NCI-H1092 (cell line): ENCODE measurements around the gene ATP2B2.
A peak's percentile ranks its signal among the peaks of the same experiment; 100 is the strongest.

ENCODE experiments used
- DNase-seq: peaks from one replicate; lab custom pipeline; 2025; lab: John Stamatoyannopoulos, UW

ATP2B2 gene

GRCh38 chr3:10363935-10364334, 141.5 kb downstream of the ATP2B2 start:
- no peak for DNase-seq

GRCh38 chr3:10361375-10361774, 144.0 kb downstream of the ATP2B2 start:
- peak; percentile 60 for DNase-seq

DNA sequence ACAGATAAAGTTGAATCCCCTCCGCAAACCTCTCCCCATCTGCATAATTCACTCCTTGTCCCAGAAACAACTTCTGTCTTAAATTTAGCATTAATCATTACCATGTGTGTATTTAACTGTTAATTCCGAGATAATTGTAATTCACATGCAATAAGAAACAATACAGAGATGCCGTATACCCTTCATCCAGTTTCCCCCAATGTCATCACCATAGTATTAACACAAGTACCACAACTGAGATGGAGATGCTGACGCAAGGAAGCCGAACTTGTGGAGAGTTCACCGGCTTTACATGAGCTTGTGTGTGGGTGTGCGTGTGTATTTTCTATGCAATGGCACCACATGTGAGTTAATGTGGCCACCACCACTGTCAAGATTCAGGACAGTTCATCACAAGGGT, 144.9 kb downstream of the ATP2B2 start:
- no peak for DNase-seq

DNA sequence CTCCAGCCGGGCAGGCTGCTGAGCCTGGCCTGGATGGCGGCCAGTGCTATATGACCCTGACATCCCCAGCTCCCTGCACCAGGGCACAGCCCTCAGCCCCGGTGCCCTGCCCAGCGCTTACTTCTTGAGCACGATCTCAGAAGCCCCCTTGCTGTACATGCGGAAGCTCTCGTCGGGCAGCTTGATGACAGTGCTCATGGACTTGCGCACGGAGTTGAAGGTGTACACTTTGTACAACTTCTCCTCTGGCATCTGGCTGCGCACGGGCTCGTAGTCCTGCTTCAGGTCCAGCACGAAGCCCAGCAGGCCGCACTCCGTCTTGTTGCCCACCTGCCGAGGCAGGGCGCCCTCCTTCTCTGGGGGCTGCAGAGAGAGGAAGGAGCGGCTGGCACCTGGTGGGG, 145.6 kb downstream of the ATP2B2 start:
- no peak for DNase-seq

- no peak for DNase-seq
Measured at GRCh38 chr3:10358309-10358980, 146.9 kb downstream of the ATP2B2 start.

DNA sequence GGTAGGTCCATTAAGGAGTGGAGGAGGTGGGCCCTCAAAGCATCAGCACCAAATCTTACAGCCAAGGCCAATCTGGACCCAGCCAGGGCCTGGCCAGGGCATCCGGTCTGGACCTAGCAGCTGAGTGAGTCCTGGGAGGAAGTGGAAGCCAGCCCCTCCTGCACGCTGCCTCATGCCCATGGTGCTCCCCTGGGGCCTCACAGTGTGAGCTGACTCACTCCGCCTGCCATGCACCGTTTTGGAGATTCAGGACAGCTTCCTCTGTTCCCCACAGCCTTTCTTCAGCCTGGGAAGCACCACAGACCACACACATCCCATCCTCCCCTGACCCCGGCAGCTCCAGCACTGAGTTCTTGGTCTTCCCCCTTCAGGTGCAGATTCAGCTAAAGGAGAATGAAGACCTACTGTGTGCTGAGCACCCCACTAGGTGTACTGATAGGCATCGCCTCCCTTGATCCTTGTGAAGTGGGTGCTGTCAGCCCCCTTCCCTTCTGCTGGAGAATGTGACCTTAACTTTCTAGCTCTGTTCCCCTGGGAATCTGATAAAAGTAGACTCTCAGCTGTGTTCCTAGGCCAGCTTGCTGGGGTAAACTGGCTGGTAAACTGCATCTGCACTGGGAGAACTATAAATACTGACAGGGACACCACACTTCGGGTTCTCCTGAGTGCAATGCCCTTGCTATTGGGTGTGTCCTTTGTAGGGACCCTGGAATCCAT, 147.6 kb downstream of the ATP2B2 start:
- DNase-seq = no peak

GRCh38 chr3:10357095-10357494, 148.3 kb downstream of the ATP2B2 start:
- no peak for DNase-seq

GRCh38 chr3:10356461-10356981, 148.9 kb downstream of the ATP2B2 start:
- DNase-seq = no peak

DNA sequence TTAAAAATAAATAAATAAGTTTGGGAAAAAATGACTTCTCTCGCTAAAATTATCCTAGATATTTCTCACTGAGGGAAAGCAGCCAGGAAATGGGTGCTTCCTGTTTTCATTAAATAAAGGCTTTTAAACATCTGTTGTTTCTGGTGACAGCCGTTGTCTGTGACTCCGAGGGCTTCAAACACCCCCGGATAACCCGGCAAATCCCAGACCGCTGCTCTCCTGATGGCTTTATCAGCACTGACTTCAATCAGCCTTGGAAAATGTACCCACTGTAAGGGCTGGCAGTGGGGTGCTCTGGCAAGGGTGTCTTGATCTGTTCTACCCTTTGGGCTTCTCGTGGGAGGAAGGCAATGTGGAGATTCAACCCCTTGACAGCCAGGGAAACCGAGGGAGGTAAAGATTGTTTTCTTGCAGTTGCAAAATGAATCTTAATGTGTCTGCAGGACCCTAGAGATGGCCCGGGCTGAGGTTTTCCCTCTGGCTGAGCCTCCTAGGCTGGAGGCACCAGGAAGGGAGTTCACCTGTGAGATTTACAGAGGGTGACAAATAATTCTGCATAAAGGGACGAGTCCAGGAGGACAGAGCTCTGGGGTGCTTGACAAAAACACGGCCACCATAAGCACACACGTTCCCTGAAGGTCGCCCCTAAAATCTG, 150.9 kb downstream of the ATP2B2 start:
- DNase-seq = no peak

- DNase-seq = no peak
Measured at GRCh38 chr3:10353661-10354360, 151.6 kb downstream of the ATP2B2 start.

DNA sequence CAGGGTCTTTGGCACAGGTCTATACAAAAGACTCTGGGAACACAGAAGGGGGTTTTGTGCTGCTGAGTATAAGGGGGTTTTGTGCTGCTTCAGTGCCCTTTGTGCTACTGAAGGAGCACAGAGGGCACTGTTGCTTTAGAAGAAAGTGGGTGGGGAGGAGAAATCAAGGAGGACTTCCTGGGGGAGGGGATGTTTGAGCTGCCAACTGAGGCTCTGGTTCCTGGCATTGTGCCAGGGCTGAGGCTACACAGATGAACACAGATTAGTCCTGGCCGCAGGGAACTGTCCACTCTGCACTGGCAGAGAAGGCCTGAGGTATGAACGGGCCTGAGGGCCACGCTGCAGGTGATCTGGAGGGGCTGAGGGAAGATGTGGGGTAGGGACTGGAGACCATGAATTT, 152.2 kb downstream of the ATP2B2 start:
- no peak for DNase-seq

- no peak for DNase-seq
Measured at GRCh38 chr3:10352146-10352911, 153.1 kb downstream of the ATP2B2 start.

DNA sequence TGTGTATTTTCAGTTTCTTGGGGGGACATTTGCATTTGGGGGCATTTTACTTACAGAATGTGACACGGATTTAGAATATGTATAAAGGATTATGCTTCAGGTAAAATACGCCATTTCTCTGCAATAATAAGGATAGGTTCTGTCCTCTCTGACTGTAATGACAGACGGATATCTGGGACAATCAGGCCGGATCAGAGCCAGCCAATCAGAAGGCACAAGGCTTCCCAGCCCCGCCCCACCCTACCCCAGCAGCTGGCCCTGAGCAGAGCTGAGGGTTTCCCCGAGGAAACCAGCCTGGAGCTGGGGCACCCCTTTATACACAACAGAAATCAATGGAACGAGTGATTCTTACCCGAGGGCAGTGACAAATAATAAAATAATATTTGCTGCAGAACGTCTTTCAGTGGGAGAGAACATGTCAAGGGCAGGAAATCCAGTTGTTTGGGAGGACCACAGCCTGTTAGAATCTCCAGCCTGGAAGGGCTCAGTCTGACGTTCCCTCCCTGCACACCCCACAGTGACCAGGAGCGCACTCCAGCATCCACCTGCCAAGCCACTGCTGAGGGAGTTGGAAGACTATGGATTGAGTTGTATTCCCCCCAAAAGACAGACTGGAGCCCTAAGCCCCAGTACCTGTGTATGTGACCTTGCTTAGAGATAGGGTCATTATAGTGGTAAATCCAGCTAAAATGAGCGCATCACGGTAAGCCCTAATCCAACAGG, 154.2 kb downstream of the ATP2B2 start:
- no peak for DNase-seq

GRCh38 chr3:10350324-10350985, 154.9 kb downstream of the ATP2B2 start:
- DNase-seq = no peak

- no peak for DNase-seq
Measured at GRCh38 chr3:10349801-10350200, 155.6 kb downstream of the ATP2B2 start.

- no peak for DNase-seq
Measured at GRCh38 chr3:10348404-10348721, 157.0 kb downstream of the ATP2B2 start.

- DNase-seq = no peak
Measured at GRCh38 chr3:10347648-10348403, 157.6 kb downstream of the ATP2B2 start.

- no peak for DNase-seq
Measured at GRCh38 chr3:10345911-10346310, 159.5 kb downstream of the ATP2B2 start.

DNA sequence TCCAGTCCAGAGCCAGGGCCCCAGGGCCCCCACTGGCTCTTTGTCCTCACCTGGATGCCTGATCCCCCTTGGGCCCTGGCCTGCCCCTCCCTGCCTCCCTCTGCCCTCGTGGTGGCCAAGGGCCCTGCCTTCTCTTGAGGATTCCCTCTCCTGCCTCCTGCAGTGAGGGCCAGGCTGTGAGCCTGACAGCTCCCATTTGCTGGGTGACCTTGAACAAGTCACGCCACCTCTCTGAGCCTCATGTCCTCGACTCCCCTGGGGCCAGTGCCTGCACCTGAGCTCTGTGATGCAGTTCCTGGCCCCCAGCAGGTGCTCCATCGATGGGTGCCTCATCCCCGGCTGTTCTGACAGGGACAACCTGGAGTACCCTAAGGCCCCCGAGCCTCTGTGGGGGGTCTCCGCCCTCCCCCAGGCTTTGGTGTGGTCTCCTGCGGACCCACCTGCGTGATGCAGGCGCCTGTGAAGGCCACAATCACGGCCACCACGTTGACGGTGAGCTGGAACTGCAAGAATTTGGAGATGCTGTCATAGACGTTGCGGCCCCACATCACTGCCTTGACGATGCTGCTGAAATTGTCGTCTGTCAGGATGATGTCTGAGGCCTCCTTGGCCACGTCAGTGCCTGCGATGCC, 160.3 kb downstream of the ATP2B2 start:
- no peak for DNase-seq
